ENCODE measurements around the gene DMD.
"Not testable (repeated sequence)": the region's sequence is repeated elsewhere in the genome, so short reads cannot be mapped to it uniquely, and the experiment has no call there.

Gene DMD

GRCh38 chrX:33134164-33134563, 77.2 kb downstream of the DMD start:
- Mint-ChIP-seq H3K9me3 (peaks cover 0 to 3% of the 10 kb centered on the region in 2 donors), H3K4me3 (no peak overlapping the region), H3K36me3 (ENCODE audit: insufficient read depth) (no peaks in the 10 kb centered on the region), H3K27ac (no peak overlapping the region), H3K27me3 (no peaks in the 10 kb centered on the region), H3K4me1 (ENCODE audit: low read depth in 2 of 2) (no peaks in the 10 kb centered on the region)
- DNase-seq (no peak), ATAC-seq (replicated peaks) (no peak)

GRCh38 chrX:33133320-33133719, 78.0 kb downstream of the DMD start:
- no peak overlapping the region for H3K27ac Mint-ChIP-seq
- DNase-seq (no peak), ATAC-seq (replicated peaks) (no peak)
- H3K36me3 Mint-ChIP-seq (ENCODE audit: insufficient read depth): no peaks in the 10 kb centered on the region
- H3K4me3 Mint-ChIP-seq: no peak overlapping the region
- no peaks in the 10 kb centered on the region for H3K9me3 Mint-ChIP-seq
- no peaks in the 10 kb centered on the region for H3K4me1 Mint-ChIP-seq (ENCODE audit: low read depth in 2 of 2)
- H3K27me3 Mint-ChIP-seq: no peaks in the 10 kb centered on the region

GRCh38 chrX:33132569-33132968, 78.8 kb downstream of the DMD start:
- no peaks in the 10 kb centered on the region for H3K27me3 Mint-ChIP-seq
- ATAC-seq (replicated peaks) (no peak), DNase-seq (no peak)
- H3K27ac Mint-ChIP-seq: no peak overlapping the region
- no peaks in the 10 kb centered on the region for H3K36me3 Mint-ChIP-seq (ENCODE audit: insufficient read depth)
- H3K4me1 Mint-ChIP-seq (ENCODE audit: low read depth in 2 of 2): no peaks in the 10 kb centered on the region
- no peak overlapping the region for H3K4me3 Mint-ChIP-seq
- no peaks in the 10 kb centered on the region for H3K9me3 Mint-ChIP-seq

- DNase-seq: no peak
- Mint-ChIP-seq H3K4me1 (ENCODE audit: low read depth in 2 of 2) (no peaks in the 10 kb centered on the region), H3K4me3 (no peak overlapping the region), H3K36me3 (ENCODE audit: insufficient read depth) (no peaks in the 10 kb centered on the region), H3K27me3 (no peaks in the 10 kb centered on the region), H3K9me3 (no peaks in the 10 kb centered on the region), H3K27ac (no peak overlapping the region)
- no peak for ATAC-seq (replicated peaks)
Observed at GRCh38 chrX:33129607-33130006, 81.7 kb downstream of the DMD start.

GRCh38 chrX:33128048-33128805, 83.1 kb downstream of the DMD start:
- DNase-seq: no peak
- H3K36me3 Mint-ChIP-seq (ENCODE audit: insufficient read depth): no peaks in the 10 kb centered on the region
- H3K9me3 Mint-ChIP-seq: no peaks in the 10 kb centered on the region
- no peak overlapping the region for H3K27ac Mint-ChIP-seq
- no peaks in the 10 kb centered on the region for H3K4me1 Mint-ChIP-seq (ENCODE audit: low read depth in 2 of 2)
- H3K27me3 Mint-ChIP-seq: no peaks in the 10 kb centered on the region
- no peak overlapping the region for H3K4me3 Mint-ChIP-seq
- no peak for ATAC-seq (replicated peaks)

GRCh38 chrX:33126469-33126868, 84.9 kb downstream of the DMD start:
- ATAC-seq (replicated peaks) (no peak), DNase-seq (no peak)
- H3K36me3 Mint-ChIP-seq (ENCODE audit: insufficient read depth): no peaks in the 10 kb centered on the region
- H3K9me3 Mint-ChIP-seq: no peaks in the 10 kb centered on the region
- no peak overlapping the region for H3K27ac Mint-ChIP-seq
- H3K27me3 Mint-ChIP-seq: no peaks in the 10 kb centered on the region
- H3K4me1 Mint-ChIP-seq (ENCODE audit: low read depth in 2 of 2): no peaks in the 10 kb centered on the region
- no peak overlapping the region for H3K4me3 Mint-ChIP-seq

- no peaks in the 10 kb centered on the region for H3K4me1 Mint-ChIP-seq (ENCODE audit: low read depth in 2 of 2)
- H3K36me3 Mint-ChIP-seq (ENCODE audit: insufficient read depth): no peaks in the 10 kb centered on the region
- H3K27me3 Mint-ChIP-seq: no peaks in the 10 kb centered on the region
- no peak overlapping the region for H3K27ac Mint-ChIP-seq
- ATAC-seq (replicated peaks) (no peak), DNase-seq (no peak)
- no peak overlapping the region for H3K4me3 Mint-ChIP-seq
- no peaks in the 10 kb centered on the region for H3K9me3 Mint-ChIP-seq
Observed at GRCh38 chrX:33109858-33110257, 101.5 kb downstream of the DMD start.

GRCh38 chrX:33106737-33107136, 104.6 kb downstream of the DMD start:
- Mint-ChIP-seq H3K9me3 (no peaks in the 10 kb centered on the region), H3K4me1 (ENCODE audit: low read depth in 2 of 2) (no peaks in the 10 kb centered on the region), H3K27ac (no peak overlapping the region), H3K27me3 (no peaks in the 10 kb centered on the region), H3K36me3 (ENCODE audit: insufficient read depth) (no peaks in the 10 kb centered on the region), H3K4me3 (no peak overlapping the region)
- ATAC-seq (replicated peaks): no peak
- no peak for DNase-seq

- Mint-ChIP-seq H3K27me3 (no peaks in the 10 kb centered on the region), H3K36me3 (ENCODE audit: insufficient read depth) (no peaks in the 10 kb centered on the region), H3K4me1 (ENCODE audit: low read depth in 2 of 2) (no peaks in the 10 kb centered on the region), H3K4me3 (no peak overlapping the region), H3K27ac (no peak overlapping the region), H3K9me3 (no peaks in the 10 kb centered on the region)
- DNase-seq: no peak
- ATAC-seq (replicated peaks): no peak
Observed at GRCh38 chrX:33095079-33095478, 116.3 kb downstream of the DMD start.

- no peak for ATAC-seq (replicated peaks)
- no peak for DNase-seq
- Mint-ChIP-seq H3K27me3 (no peaks in the 10 kb centered on the region), H3K36me3 (ENCODE audit: insufficient read depth) (no peaks in the 10 kb centered on the region), H3K4me1 (ENCODE audit: low read depth in 2 of 2) (no peaks in the 10 kb centered on the region), H3K9me3 (no peaks in the 10 kb centered on the region), H3K4me3 (no peak overlapping the region), H3K27ac (no peak overlapping the region)
Observed at GRCh38 chrX:33087411-33087810, 123.9 kb downstream of the DMD start.

- Mint-ChIP-seq H3K9me3 (no peaks in the 10 kb centered on the region), H3K27ac (no peak overlapping the region), H3K4me3 (no peak overlapping the region), H3K27me3 (no peaks in the 10 kb centered on the region), H3K4me1 (ENCODE audit: low read depth in 2 of 2) (no peaks in the 10 kb centered on the region), H3K36me3 (ENCODE audit: insufficient read depth) (no peaks in the 10 kb centered on the region)
- ATAC-seq (replicated peaks) (no peak), DNase-seq (no peak)
Observed at GRCh38 chrX:33086886-33087285, 124.5 kb downstream of the DMD start.

GRCh38 chrX:33082371-33082770, 129.0 kb downstream of the DMD start:
- Mint-ChIP-seq H3K27me3 (no peaks in the 10 kb centered on the region), H3K4me3 (no peak overlapping the region), H3K9me3 (no peaks in the 10 kb centered on the region), H3K27ac (no peak overlapping the region), H3K4me1 (ENCODE audit: low read depth in 2 of 2) (no peaks in the 10 kb centered on the region), H3K36me3 (ENCODE audit: insufficient read depth) (no peaks in the 10 kb centered on the region)
- DNase-seq (no peak), ATAC-seq (replicated peaks) (no peak)

- no peak overlapping the region for H3K4me3 Mint-ChIP-seq
- DNase-seq: no peak
- no peaks in the 10 kb centered on the region for H3K36me3 Mint-ChIP-seq (ENCODE audit: insufficient read depth)
- H3K9me3 Mint-ChIP-seq: no peaks in the 10 kb centered on the region
- no peak overlapping the region for H3K27ac Mint-ChIP-seq
- H3K4me1 Mint-ChIP-seq (ENCODE audit: low read depth in 2 of 2): no peaks in the 10 kb centered on the region
- no peaks in the 10 kb centered on the region for H3K27me3 Mint-ChIP-seq
- no peak for ATAC-seq (replicated peaks)
Observed at GRCh38 chrX:33078273-33078672, 133.1 kb downstream of the DMD start.

- not testable (repeated sequence) for H3K36me3 Mint-ChIP-seq (ENCODE audit: insufficient read depth); H3K27ac Mint-ChIP-seq; H3K27me3 Mint-ChIP-seq; H3K4me1 Mint-ChIP-seq (ENCODE audit: low read depth in 2 of 2); H3K9me3 Mint-ChIP-seq; ATAC-seq (replicated peaks); DNase-seq; H3K4me3 Mint-ChIP-seq
Observed at GRCh38 chrX:33073660-33074059, 137.7 kb downstream of the DMD start.

- Mint-ChIP-seq H3K27me3 (no peaks in the 10 kb centered on the region), H3K4me1 (ENCODE audit: low read depth in 2 of 2) (no peaks in the 10 kb centered on the region), H3K27ac (no peak overlapping the region), H3K4me3 (no peak overlapping the region), H3K9me3 (peaks cover 0 to 4% of the 10 kb centered on the region in 2 donors), H3K36me3 (ENCODE audit: insufficient read depth) (no peaks in the 10 kb centered on the region)
- DNase-seq (no peak), ATAC-seq (replicated peaks) (no peak)
Observed at GRCh38 chrX:33065415-33065814, 145.9 kb downstream of the DMD start.
